ENCODE data around the gene LRP5.

- TF ChIP-seq ETS1 (IDR thresholded peaks at IDR 0.05), result no peak
- no peak for TF ChIP-seq CTCF (conservative IDR thresholded peaks at IDR 0.05; ENCODE audit: low read depth in 2 of 2)
- no peak for TF ChIP-seq NANOG (IDR thresholded peaks at IDR 0.05; ENCODE audit: borderline replicate concordance)
- no peak for TF ChIP-seq CREB1 (CRISPR knock-in tag; IDR thresholded peaks at IDR 0.05; ENCODE audit: low read depth)
- no peak for TF ChIP-seq POLR2AphosphoS5 (IDR thresholded peaks at IDR 0.05; ENCODE audit: low read depth)
- TF ChIP-seq EZH2 (IDR thresholded peaks at IDR 0.05; ENCODE audit: low read depth, unreplicated experiment), result no peak
- no peak for TF ChIP-seq REST (IDR thresholded peaks at IDR 0.05; ENCODE audit: unreplicated experiment)
- TF ChIP-seq EZH2phosphoT487 (IDR thresholded peaks at IDR 0.05; ENCODE audit: unreplicated experiment), result no peak
Measured at GRCh38 chr11:68372625-68373024, 60.2 kb downstream of the LRP5 start.
